ENCODE measurements around the gene NFE2L1. TPM values are rescaled to one million over a fixed set of nuclear protein-coding genes. Genes with fewer than 3 reads are reported as not detected.
A peak's percentile ranks its signal among the peaks of the same experiment; 100 is the strongest.

Gene NFE2L1
- total RNA-seq, 4 donors from 2014 or later = 622 to 1,180 (median 1,000) TPM

DNA sequence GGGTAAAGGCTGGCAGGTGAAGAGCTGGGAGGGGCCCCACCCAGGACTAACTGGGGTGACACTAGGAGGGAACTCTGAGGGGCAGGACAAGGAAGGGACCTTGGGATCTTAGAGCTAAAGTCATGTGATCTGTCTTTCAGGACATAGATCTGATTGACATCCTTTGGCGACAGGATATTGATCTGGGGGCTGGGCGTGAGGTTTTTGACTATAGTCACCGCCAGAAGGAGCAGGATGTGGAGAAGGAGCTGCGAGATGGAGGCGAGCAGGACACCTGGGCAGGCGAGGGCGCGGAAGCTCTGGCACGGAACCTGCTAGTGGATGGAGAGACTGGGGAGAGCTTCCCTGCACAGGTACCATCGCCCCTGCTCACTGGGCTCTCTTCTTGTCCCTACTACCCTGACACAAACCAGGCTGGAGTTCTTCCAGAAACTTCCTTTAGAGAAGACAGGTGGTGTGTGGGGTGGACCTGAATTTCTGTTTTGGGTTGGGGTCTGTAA lies 8.1 kb downstream of the NFE2L1 start:
- peaks cover 85 to 92% of the 10 kb centered on the region in 2 donors for H3K4me1 ChIP-seq
- no peak for ATAC-seq
- DNase-seq = no peak
- no peak for TF ChIP-seq POLR2A (IDR thresholded peaks at IDR 0.05)
- TF ChIP-seq, protein P1, sequence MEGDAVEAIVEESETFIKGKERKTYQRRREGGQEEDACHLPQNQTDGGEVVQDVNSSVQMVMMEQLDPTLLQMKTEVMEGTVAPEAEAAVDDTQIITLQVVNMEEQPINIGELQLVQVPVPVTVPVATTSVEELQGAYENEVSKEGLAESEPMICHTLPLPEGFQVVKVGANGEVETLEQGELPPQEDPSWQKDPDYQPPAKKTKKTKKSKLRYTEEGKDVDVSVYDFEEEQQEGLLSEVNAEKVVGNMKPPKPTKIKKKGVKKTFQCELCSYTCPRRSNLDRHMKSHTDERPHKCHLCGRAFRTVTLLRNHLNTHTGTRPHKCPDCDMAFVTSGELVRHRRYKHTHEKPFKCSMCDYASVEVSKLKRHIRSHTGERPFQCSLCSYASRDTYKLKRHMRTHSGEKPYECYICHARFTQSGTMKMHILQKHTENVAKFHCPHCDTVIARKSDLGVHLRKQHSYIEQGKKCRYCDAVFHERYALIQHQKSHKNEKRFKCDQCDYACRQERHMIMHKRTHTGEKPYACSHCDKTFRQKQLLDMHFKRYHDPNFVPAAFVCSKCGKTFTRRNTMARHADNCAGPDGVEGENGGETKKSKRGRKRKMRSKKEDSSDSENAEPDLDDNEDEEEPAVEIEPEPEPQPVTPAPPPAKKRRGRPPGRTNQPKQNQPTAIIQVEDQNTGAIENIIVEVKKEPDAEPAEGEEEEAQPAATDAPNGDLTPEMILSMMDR (IDR thresholded peaks at IDR 0.05 in 4 of 5, conservative IDR thresholded peaks at IDR 0.05 in 1 of 5) = no peak
- peaks cover 0 to 79% of the 10 kb centered on the region in 2 donors for H3K36me3 ChIP-seq
- in situ Hi-C loops (cut with MboI; ENCODE audit: low sequenced_read_pairs in 4 of 4) = no loop called here
- peak overlapping the region; percentile 96 to 99 (median 97) for H3K27ac ChIP-seq
- intact Hi-C loops (cut with DNase I; ENCODE audit: low total_unique reads) = no loop called here
- no peaks in the 10 kb centered on the region for H3K27me3 ChIP-seq
- no peaks in the 10 kb centered on the region for H3K9me3 ChIP-seq
- H3K4me3 ChIP-seq = peak overlapping the region in 1 of 4 donors; percentile 5

DNA sequence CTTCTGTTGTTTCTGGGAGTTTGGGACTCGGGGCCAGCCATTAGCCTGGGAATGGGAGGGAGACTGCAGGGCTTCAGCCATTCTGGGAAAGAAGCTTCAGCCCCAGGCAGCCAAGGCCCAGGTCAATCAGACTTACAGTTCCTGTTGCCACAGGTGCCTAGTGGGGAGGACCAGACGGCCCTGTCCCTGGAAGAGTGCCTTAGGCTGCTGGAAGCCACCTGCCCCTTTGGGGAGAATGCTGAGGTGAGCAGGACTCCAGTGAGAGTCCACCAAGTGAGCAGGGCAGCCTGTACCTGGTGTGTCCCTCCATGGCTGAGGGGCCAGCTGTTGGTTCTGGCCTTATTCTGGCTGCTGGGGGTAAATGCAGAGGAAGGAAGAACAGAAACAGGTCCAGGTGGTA lies 8.7 kb downstream of the NFE2L1 start:
- DNase-seq (no peak), ATAC-seq (no peak)
- Histone ChIP-seq H3K9me3 (no peaks in the 10 kb centered on the region), H3K4me1 (peaks cover 85 to 90% of the 10 kb centered on the region in 2 donors), H3K27me3 (no peaks in the 10 kb centered on the region), H3K36me3 (peaks cover 0 to 83% of the 10 kb centered on the region in 2 donors), H3K4me3 (no peak overlapping the region), H3K27ac (peak overlapping the region; percentile 96 to 99 (median 97))
- in situ Hi-C loops (cut with MboI; ENCODE audit: low sequenced_read_pairs in 4 of 4) = no loop called here
- TF ChIP-seq, protein P1 (IDR thresholded peaks at IDR 0.05 in 4 of 5, conservative IDR thresholded peaks at IDR 0.05 in 1 of 5) = no peak
- no peak for TF ChIP-seq POLR2A (IDR thresholded peaks at IDR 0.05)
- intact Hi-C loops (cut with DNase I; ENCODE audit: low total_unique reads) = no loop called here

DNA sequence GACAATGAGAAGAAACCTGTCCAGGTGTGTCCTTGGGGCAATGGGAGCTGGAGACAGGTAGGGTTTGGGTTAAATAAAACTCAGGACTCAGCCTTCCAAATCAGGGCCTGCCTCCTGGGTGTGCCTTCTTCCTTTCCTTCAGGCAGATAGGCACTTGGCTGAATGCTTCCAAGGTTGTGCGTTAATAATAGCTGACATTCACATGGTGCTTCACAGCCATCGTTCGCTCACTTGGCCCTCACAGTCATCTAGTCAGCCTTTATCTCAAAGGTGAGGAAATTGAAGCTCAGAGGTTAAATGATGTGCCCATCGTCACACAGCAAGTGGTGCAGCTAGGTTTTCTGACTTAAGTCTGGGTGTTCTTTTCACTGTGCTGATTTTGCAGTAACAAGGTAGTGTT lies 9.5 kb downstream of the NFE2L1 start:
- Histone ChIP-seq H3K36me3 (peaks cover 0 to 83% of the 10 kb centered on the region in 2 donors), H3K4me3 (no peak overlapping the region), H3K27me3 (no peaks in the 10 kb centered on the region), H3K27ac (peak overlapping the region; percentile 96 to 99 (median 97)), H3K4me1 (peaks cover 80 to 83% of the 10 kb centered on the region in 2 donors), H3K9me3 (no peaks in the 10 kb centered on the region)
- in situ Hi-C loops (cut with MboI; ENCODE audit: low sequenced_read_pairs in 4 of 4) = no loop called here
- DNase-seq = peak in 1 of 2 donors; percentile 52
- TF ChIP-seq, protein P1 (IDR thresholded peaks at IDR 0.05 in 4 of 5, conservative IDR thresholded peaks at IDR 0.05 in 1 of 5) = no peak
- no peak for TF ChIP-seq POLR2A (IDR thresholded peaks at IDR 0.05)
- no peak for ATAC-seq
- intact Hi-C loops (cut with DNase I; ENCODE audit: low total_unique reads) = no loop called here

DNA sequence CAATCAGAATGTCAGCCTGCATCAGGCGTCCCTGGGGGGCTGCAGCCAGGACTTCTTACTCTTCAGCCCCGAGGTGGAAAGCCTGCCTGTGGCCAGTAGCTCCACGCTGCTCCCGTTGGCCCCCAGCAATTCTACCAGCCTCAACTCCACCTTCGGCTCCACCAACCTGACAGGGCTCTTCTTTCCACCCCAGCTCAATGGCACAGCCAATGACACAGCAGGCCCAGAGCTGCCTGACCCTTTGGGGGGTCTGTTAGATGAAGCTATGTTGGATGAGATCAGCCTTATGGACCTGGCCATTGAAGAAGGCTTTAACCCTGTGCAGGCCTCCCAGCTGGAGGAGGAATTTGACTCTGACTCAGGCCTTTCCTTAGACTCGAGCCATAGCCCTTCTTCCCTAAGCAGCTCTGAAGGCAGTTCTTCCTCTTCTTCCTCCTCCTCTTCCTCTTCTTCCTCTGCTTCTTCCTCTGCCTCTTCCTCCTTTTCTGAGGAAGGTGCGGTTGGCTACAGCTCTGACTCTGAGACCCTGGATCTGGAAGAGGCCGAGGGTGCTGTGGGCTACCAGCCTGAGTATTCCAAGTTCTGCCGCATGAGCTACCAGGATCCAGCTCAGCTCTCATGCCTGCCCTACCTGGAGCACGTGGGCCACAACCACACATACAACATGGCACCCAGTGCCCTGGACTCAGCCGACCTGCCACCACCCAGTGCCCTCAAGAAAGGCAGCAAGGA lies 10.4 kb downstream of the NFE2L1 start:
- peaks cover 79 to 80% of the 10 kb centered on the region in 2 donors for H3K4me1 ChIP-seq
- no peak for ATAC-seq
- peaks cover 0 to 88% of the 10 kb centered on the region in 2 donors for H3K36me3 ChIP-seq
- no peak overlapping the region for H3K4me3 ChIP-seq
- peak overlapping the region; percentile 96 to 99 (median 97) for H3K27ac ChIP-seq
- TF ChIP-seq POLR2A (IDR thresholded peaks at IDR 0.05) = no peak
- TF ChIP-seq, protein P1 (IDR thresholded peaks at IDR 0.05 in 4 of 5, conservative IDR thresholded peaks at IDR 0.05 in 1 of 5) = no peak
- no peak for DNase-seq
- intact Hi-C loops (cut with DNase I; ENCODE audit: low total_unique reads) (no loop called here), in situ Hi-C loops (cut with MboI; ENCODE audit: low sequenced_read_pairs in 4 of 4) (no loop called here)
- H3K27me3 ChIP-seq = no peaks in the 10 kb centered on the region
- H3K9me3 ChIP-seq = no peaks in the 10 kb centered on the region
